Muscle of back (tissue), 11 donors: Measurements from ENCODE around the gene MTA1. TPM values are rescaled to one million over a fixed set of nuclear protein-coding genes. Genes with fewer than 3 reads are reported as not detected.
A peak's percentile ranks its signal among the peaks of the same experiment; 100 is the strongest.

Source experiments
- DNase-seq, 3 donors: peaks; one replicate each; pipeline versions ENCODE4 v3.0.0 to v3.0.0-alpha.2; 2013
- polyA plus RNA-seq, 10 donors: library from polyadenylated mRNA; unstranded; fragments of 120-200 nt; gene quantifications; one replicate each; pipeline ENCODE4 v1.2.1, GENCODE V29; 2013; ENCODE audit not compliant: insufficient read length in 10 of 10

The MTA1 gene
- polyA plus RNA-seq, 10 donors, result 53.6 to 88.0 (median 77.0) TPM

DNA sequence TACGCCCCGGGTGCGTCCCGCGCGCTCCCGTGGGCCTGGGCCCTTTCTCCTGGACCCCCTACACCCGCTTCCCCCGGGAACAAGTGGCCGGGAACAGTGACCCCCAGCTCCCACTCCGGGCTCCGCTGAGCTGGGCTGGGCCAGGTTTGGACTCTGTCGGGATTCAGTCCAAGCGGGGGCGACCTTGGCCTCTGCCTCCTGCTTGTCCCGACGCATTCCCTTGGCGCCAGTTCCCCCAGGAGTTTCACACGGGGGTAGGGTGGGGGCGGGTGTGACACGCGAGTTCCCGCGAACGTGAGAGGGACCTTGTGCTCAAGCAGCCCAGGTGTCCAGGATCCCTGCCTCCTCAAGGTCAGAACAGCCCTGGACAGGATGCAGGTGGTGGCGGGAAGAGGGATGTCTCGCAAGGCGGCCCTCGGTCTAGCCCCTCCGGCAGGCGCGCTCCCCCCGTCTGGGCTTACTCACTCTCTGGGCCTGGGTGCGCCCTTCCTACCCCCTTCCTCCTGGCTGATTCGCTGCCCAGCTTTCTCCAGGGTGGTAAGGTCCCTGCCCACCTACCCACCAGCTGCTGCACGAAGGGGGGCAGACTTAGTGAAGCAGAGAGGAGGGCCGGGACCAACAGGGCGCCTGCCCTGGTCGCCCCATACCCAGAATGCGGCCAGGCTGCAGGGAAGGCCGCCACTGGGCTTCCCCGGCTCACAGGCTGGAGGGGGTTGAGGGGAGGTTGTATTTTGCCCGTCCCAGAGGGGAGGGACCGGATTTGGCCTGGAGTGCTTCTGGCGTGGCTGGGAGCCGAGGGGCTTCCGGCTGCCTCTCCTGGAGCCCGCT lies 55.9 kb downstream of the MTA1 start:
- DNase-seq, result peak in 1 of 3 donors; percentile 84

GRCh38 chr14:105476097-105476830 lies 56.6 kb downstream of the MTA1 start:
- peak; percentile 39 to 80 (median 70) for DNase-seq

GRCh38 chr14:105476831-105477659 lies 57.4 kb downstream of the MTA1 start:
- peak in 1 of 3 donors; percentile 53 for DNase-seq

GRCh38 chr14:105477660-105478397 lies 58.2 kb downstream of the MTA1 start:
- DNase-seq, result no peak

DNA sequence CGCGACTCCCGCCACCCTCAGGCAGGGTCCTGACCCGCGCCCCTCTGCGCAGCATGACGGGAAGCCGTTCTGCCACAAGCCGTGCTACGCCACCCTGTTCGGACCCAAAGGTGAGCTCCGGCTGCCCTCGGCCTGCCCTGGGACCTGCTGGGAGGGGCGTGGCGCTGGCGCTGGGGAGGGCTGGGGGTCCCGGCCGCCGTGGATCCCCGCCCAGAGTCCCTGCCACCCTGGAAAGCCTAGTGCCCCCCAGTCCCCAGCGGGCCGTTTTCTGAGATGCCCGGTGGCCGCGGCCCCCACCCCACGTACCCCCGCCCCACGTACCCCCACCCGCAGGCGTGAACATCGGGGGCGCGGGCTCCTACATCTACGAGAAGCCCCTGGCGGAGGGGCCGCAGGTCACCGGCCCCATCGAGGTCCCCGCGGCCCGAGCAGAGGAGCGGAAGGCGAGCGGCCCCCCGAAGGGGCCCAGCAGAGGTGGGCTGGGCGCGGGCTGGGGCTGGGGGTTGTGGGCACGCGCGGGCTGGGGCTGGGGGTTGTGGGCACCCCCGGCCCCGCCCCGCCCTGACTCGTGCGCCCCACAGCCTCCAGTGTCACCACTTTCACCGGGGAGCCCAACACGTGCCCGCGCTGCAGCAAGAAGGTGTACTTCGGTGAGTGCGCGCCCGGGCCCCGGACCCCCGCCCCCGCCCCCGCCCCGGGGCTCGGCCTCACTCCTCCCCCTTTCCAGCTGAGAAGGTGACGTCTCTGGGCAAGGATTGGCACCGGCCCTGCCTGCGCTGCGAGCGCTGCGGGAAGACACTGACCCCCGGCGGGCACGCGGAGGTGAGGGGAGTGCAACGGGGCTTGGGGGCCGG lies 59.0 kb downstream of the MTA1 start:
- DNase-seq, result no peak

DNA sequence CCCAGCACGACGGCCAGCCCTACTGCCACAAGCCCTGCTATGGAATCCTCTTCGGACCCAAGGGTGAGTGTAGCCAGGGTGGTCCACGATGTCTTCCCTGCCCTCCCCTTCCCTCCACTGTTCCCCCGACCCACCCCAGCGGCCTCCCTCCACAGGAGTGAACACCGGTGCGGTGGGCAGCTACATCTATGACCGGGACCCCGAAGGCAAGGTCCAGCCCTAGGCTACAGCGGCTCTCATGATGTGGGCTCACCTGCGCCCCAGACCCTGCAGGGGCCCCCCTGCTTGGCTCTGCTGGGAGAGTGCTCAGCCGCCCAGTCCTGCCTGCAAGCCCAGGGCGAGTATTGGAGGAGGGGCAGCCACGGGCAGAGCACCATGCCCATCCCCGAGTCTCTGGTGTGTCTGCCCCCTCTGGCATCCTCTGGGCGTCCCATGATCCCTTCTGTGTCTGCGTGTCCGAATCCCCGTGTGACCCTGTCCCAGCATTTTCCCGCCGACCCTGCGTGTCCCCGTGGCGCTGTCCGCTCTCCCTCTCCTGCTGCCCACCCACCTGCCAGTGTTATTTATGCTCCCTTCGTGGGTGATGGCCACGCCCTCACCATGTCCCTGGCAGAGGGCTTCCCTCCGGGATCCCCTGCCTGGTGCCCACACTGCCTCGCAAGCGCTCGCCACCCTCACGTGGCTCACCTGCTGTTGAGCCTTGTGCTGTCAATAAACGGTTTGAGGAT lies 60.0 kb downstream of the MTA1 start:
- DNase-seq, result no peak

- DNase-seq, result peak in 1 of 3 donors; percentile 59
Observed at GRCh38 chr14:105480199-105480746, 60.6 kb downstream of the MTA1 start.

DNA sequence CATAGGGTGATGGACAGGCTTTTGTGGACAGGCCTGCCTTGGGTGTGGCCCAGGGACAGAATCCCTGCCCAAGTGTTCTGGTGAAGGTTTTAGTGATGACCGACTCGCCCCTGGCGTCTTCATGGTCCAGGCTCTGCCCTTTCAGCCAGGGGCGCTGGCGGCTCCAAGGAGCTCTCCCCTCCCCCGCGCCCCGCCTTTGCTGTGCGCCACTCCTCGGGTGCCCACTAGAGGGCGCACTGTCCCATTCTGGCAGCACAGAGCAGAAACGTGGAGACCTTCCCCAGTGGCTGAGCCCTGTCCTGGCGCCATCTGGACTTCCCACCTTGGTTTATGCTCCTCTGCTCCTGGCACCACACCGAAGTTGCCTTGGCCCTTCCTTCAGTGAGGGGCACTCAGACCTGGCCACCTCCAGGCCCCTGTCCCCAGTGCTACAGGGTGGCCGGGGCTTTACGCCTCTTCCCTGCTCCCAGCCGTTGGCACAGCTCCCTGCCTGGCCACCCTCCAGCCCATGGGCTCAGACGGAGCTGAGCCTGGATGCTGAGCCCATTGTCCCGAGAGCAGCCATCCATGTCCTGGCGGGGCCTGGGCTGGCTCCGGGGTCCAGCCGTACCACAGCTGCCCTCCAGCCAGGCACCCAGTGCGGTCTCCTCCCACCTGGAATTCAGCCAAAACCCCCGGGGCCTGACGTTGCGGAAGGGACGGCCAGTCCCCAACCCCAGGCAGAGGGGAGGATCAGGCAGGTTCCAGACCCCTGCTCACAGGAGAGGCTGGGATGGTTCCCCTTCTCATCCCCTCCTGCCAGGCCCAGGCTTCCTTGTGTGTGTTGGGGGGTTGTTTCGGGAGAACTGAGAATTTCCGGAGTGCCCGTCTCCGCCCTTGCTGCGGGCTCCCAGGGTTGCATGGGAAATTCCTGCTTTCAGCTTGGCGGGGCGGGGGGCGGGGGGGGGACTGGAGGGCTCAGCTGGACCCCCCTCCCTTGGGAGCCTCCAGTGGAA lies 61.5 kb downstream of the MTA1 start:
- DNase-seq, result peak; percentile 87 to 96 (median 94)

GRCh38 chr14:105481886-105482457 lies 62.3 kb downstream of the MTA1 start:
- peak; percentile 95 to 98 (median 96) for DNase-seq

- no peak for DNase-seq
Observed at GRCh38 chr14:105482486-105483110, 63.0 kb downstream of the MTA1 start.

- DNase-seq, result peak in 1 of 3 donors; percentile 60
Observed at GRCh38 chr14:105483300-105484068, 63.9 kb downstream of the MTA1 start.

DNA sequence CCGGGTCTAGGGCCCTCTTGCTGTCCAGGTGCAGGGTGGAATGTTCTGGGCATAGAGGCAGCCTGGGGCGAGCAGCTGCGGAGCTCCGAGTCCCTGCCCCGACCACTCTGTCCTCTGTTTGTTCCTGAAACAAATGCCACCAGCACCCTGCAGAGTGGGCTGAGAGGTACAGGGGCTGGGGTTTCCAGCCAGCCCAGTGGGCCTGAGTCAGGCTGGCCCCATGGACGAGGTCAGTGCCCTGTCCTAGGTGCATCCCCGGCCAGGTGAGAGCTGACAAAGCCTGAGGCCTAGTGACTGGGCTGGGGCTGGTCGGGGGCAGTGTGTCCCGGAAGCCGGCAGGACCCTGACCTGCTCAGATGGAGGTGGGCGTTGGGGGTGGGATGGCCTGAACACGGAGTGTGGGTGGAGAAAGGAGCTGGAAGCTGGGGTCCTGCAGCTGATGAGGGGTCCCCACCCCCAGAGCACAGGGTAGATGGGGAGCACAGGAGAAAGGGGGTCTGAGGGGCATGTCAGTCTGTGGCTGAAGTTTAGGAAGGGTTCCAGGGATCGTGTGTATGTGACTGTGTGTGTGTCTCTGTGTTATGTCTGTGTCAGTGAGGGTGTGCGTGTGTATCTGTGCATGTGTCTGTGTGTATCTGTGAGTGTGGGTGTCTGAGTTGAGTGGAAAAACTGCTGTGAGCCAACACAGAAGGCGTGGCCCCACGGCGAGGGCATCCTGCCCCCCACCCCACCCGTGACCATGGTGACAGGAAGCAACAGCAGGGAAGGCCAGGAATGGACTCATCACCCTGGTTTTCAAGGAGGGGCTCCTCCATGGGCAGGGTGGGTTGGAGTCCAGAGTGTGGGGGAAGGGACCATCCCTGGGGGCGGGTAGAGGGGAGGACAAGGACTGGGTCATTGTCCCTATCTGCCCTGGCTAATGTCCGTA lies 64.7 kb downstream of the MTA1 start:
- DNase-seq, result peak in 1 of 3 donors; percentile 63

DNA sequence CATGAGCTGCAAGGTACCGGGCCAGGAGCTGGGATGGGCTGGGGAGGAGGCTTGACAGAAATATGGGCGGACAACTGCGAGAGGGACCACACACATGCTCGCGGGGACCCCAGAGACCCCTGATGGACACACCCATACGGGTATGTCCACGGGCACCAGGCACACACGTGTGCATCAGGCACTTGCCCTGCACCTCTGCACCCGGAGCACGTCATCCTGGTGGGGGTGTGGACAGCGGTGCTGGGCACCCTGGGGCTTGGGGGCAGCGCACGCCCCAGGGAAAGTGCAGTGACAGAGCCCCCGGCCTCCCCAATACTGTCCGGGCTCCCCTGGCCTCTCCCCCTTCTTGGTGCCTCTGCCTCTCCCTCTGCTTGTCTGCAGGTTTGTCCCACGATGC lies 65.4 kb downstream of the MTA1 start:
- DNase-seq, result no peak

- DNase-seq, result peak in 1 of 3 donors; percentile 67
Observed at GRCh38 chr14:105485739-105486162, 66.1 kb downstream of the MTA1 start.
